GM23248 (cell line): Measurements from ENCODE around the gene NRDC.

Experiments
- EZH2 ChIP-seq: fragments of 200-600 bp; sonication (generic); IDR thresholded peaks from 2 replicates; pipeline ENCODE4 v1.6.1; 2018; ENCODE audit warnings: antibody characterized with exemption, mild to moderate bottlenecking; ENCODE audit not compliant: insufficient read depth, poor library complexity, severe bottlenecking
- EZH2phosphoT487 ChIP-seq: fragments of 200-600 bp; sonication (generic); IDR thresholded peaks from 2 replicates; pipeline ENCODE4 v1.6.1; 2018; ENCODE audit warnings: antibody characterized with exemption, moderate library complexity, mild to moderate bottlenecking, low read depth; ENCODE audit not compliant: insufficient read depth

DNA sequence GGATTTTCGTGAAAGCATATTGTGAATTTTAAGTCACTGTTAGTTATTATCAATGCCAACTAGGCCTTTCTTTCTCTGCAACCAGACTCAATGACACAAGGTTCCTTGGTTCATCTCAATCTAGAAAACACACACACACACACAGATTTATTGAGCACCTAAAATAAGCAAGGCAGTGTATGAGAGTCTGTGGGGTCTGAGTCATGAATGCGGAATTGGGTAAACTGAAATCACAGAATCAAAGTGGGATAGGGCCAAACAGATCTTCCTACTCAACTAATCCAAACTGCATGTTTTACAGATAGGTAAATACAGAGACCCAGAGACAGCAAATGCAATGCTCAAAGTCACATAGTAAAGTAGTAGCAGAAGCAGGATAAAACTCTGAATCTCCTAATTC is 48.5 kb upstream of the NRDC start:
- no peak for TF ChIP-seq EZH2
- no peak for TF ChIP-seq EZH2phosphoT487
